Esophagus muscularis mucosa (tissue), 4 donors: ENCODE data around the gene FUT8. TPM values are rescaled to one million over a fixed set of nuclear protein-coding genes. Genes with fewer than 3 reads are reported as not detected.

ENCODE experiments used
- DNase-seq: peaks from one replicate; pipeline ENCODE4 v3.0.0-alpha.2; 2017; ENCODE audit errors: extremely low spot score
- H3K27ac ChIP-seq, 4 donors: fragments of 200-600 bp; sonication (generic); replicated peaks in 1 of 4; 1 replicate in 3 of 4; 2 replicates in 1 of 4; pipeline ENCODE4 v1.5.1; 2016 to 2019; ENCODE audit warnings: mild to moderate bottlenecking in 1 of 4
- H3K27me3 ChIP-seq, 4 donors: fragments of 200-600 bp; sonication (generic); one replicate each; pipeline versions ENCODE4 v1.5.1 to v1.6.0; 2016 to 2019
- H3K36me3 ChIP-seq, 4 donors: fragments of 200-600 bp; sonication (generic); one replicate each; pipeline ENCODE4 v1.5.1; 2016 to 2019
- H3K4me1 ChIP-seq, 4 donors: fragments of 200-600 bp; sonication (generic); one replicate each; pipeline ENCODE4 v1.5.1; 2016 to 2019
- H3K4me3 ChIP-seq, 4 donors: fragments of 200-600 bp; sonication (generic); 1 replicate in 2 of 4; 2 replicates in 2 of 4; pipeline ENCODE4 v1.5.1; 2016 to 2019; ENCODE audit warnings: mild to moderate bottlenecking in 4 of 4, moderate library complexity in 1 of 4
- H3K9me3 ChIP-seq, 4 donors: fragments of 200-600 bp; sonication (generic); 1 replicate in 3 of 4; 2 replicates in 1 of 4; pipeline ENCODE4 v1.5.1; 2016 to 2019
- EP300 ChIP-seq: sonication (generic); formaldehyde crosslinking; IDR thresholded peaks from one replicate; pipeline ENCODE4 v1.6.1; 2017; ENCODE audit warnings: antibody characterized with exemption
- POLR2A ChIP-seq: fragments of 450-650 bp; IDR thresholded peaks from one replicate; pipeline ENCODE4 v1.6.1; 2017; ENCODE audit warnings: antibody characterized with exemption, moderate library complexity, mild to moderate bottlenecking, low read depth
- POLR2AphosphoS5 ChIP-seq, 2 donors: sonication (generic); formaldehyde crosslinking; IDR thresholded peaks; one replicate each; pipeline ENCODE4 v1.6.1; 2017; ENCODE audit warnings: antibody characterized with exemption in 2 of 2
- WGBS: methylation state at CpG from one replicate; pipeline ENCODE4 v1.1.5; 2018; 5-methylcytosine and 5-hydroxymethylcytosine counted together
- intact Hi-C: fragments of 100-400 bp; cut with DNase I; formaldehyde crosslinking; loops from one replicate; pipeline ENCODE4 v1.15.1; 2023
- total RNA-seq, 4 donors: library from RNA; depleted of rRNA; stranded (reverse); fragments of >200 nt; gene quantifications; one replicate each; pipeline versions ENCODE4 v1.1.0 to v1.2.1, GENCODE V29; 2016
- TF ChIP-seq, protein P1 (sequence below), 3 experiments: fragments of 200-600 bp in 2 of 3; fragments of 450-650 bp in 1 of 3; sonication (generic) in 2 of 3; IDR thresholded peaks; one replicate each; pipeline ENCODE4 v1.5.1; 2017 to 2019; ENCODE audit warnings: antibody characterized with exemption in 3 of 3, mild to moderate bottlenecking in 2 of 3, moderate library complexity in 1 of 3

Gene FUT8
- total RNA-seq, 4 donors from 2014 or later: 12.8 to 22.2 (median 20.1) TPM

DNA sequence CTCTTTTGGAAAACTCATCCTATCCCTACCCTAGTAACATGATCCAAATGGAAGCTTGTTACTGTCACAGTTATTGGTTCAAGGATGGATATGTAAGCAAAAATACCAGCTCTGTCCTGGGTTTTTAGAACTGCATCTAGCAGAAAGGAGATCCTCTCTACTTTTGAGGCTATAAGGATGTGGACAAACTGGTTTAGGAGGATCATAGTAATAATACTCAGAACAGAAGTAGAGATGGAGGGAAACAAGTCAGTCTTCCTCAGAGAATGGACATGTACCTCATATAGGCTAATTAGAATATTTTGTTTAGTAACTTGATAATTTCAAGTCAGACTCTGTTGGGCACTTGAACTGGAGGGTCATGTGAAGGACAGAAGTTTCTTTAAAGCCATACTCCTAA, 26.6 kb downstream of the FUT8 start:
- no peaks in the 10 kb centered on the region for H3K9me3 ChIP-seq
- DNase-seq: no peak
- peaks cover 0 to 4% (median 2%) of the 10 kb centered on the region in 4 donors for H3K4me1 ChIP-seq
- H3K4me3 ChIP-seq: no peak overlapping the region
- no peaks in the 10 kb centered on the region for H3K36me3 ChIP-seq
- no peaks in the 10 kb centered on the region for H3K27me3 ChIP-seq
- H3K27ac ChIP-seq: no peak overlapping the region
- intact Hi-C loops: no loop called here
- TF ChIP-seq POLR2A (no peak), EP300 (no peak), POLR2AphosphoS5 (IDR thresholded peaks at IDR 0.05) (no peak)
- TF ChIP-seq, protein P1, sequence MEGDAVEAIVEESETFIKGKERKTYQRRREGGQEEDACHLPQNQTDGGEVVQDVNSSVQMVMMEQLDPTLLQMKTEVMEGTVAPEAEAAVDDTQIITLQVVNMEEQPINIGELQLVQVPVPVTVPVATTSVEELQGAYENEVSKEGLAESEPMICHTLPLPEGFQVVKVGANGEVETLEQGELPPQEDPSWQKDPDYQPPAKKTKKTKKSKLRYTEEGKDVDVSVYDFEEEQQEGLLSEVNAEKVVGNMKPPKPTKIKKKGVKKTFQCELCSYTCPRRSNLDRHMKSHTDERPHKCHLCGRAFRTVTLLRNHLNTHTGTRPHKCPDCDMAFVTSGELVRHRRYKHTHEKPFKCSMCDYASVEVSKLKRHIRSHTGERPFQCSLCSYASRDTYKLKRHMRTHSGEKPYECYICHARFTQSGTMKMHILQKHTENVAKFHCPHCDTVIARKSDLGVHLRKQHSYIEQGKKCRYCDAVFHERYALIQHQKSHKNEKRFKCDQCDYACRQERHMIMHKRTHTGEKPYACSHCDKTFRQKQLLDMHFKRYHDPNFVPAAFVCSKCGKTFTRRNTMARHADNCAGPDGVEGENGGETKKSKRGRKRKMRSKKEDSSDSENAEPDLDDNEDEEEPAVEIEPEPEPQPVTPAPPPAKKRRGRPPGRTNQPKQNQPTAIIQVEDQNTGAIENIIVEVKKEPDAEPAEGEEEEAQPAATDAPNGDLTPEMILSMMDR (IDR thresholded peaks at IDR 0.05): no peak

DNA sequence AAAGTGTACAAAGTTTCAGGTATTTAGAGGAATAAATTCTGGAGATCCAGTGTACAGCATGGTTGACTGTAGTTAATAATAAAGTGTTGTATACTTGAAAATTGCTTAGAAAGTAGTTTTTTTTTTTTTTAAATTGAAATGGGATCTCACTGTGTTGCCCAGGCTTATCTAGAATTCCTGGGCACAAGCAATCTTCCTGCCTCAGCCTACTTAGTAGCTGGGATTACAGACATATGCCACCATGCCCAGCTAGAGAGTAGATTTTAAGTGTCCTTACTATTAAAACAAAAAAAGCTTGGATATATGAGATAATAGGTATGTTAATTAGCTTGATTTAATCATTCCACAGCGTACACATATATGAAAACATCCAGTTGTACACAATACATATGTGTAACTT, 27.7 kb downstream of the FUT8 start:
- Histone ChIP-seq H3K27ac (no peak overlapping the region), H3K4me3 (no peak overlapping the region), H3K36me3 (no peaks in the 10 kb centered on the region), H3K4me1 (no peaks in the 10 kb centered on the region), H3K27me3 (no peaks in the 10 kb centered on the region), H3K9me3 (no peaks in the 10 kb centered on the region)
- TF ChIP-seq POLR2A (no peak), POLR2AphosphoS5 (IDR thresholded peaks at IDR 0.05) (no peak), EP300 (no peak)
- TF ChIP-seq, protein P1 (IDR thresholded peaks at IDR 0.05): no peak
- WGBS: 100% methylated on average over 1 of the region's 1 CpG
- no peak for DNase-seq
- intact Hi-C loops: no loop called here

DNA sequence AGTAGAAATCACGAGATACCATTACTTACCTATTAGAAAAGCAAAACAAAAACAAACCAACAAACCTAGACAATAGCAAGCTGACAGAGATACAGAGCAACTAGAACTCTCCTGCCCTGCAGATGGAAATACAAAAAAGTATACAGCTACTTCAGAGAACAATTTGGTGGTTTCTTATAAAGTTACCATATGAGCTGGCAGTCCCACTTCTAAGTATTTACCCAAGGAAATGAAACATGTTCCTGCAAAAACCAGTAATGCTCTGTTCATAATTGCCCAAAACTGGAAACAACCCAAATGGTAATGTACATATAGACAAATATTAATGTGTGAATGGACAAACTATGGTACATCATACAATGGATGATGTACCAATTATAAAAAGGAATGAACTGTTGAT, 31.7 kb downstream of the FUT8 start:
- H3K36me3 ChIP-seq: no peaks in the 10 kb centered on the region
- no peak for DNase-seq
- intact Hi-C loops: no loop called here
- WGBS: 94% methylated on average over 1 of the region's 1 CpG
- H3K27me3 ChIP-seq: no peaks in the 10 kb centered on the region
- no peak overlapping the region for H3K4me3 ChIP-seq
- H3K9me3 ChIP-seq: no peaks in the 10 kb centered on the region
- no peak overlapping the region for H3K27ac ChIP-seq
- H3K4me1 ChIP-seq: no peaks in the 10 kb centered on the region
- TF ChIP-seq POLR2AphosphoS5 (IDR thresholded peaks at IDR 0.05): no peak
- TF ChIP-seq, protein P1 (IDR thresholded peaks at IDR 0.05): no peak

DNA sequence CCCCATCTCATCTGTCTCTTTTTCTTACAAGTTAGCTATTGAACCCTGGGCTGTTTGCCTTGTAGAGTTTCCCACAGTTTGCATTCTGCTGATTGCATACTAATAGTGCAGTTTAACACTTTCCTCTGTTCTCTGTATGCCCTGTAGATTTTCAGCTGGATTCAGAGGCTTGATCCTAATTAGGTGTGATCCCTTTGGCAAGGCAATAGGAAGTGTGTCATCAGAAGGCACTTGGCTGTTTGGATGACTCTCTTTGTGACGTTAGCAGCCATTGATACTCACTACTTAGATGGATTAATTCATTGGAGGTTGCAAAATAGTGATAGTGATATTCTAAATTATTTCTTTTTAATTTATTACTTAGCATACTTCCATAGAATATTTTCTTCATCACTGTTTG, 33.6 kb downstream of the FUT8 start:
- no peak for DNase-seq
- 59% methylated on average over 1 of the region's 1 CpG for WGBS
- TF ChIP-seq POLR2AphosphoS5 (IDR thresholded peaks at IDR 0.05) (no peak), EP300 (no peak)
- Histone ChIP-seq H3K4me3 (no peak overlapping the region), H3K27ac (no peak overlapping the region), H3K36me3 (no peaks in the 10 kb centered on the region), H3K9me3 (no peaks in the 10 kb centered on the region), H3K4me1 (no peaks in the 10 kb centered on the region), H3K27me3 (no peaks in the 10 kb centered on the region)
- intact Hi-C loops: no loop called here

DNA sequence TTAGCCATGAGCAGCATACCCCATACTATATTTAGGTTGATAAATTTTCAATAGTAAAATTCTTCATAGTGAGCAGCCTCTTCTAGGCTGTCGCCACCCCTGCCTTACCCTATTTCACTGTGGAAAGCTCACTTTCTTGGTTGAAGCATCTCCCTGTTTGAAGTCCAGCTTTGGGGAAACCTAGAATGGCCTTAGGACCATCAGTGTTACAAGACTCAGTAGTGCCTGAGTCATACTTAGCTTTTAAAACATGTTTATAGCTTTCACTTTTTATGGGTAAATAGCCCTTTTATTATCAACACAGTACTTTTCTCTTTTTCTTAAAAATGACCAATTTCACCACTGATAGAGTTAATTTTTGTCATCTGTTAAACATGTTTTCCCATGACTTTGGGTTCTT, 37.1 kb downstream of the FUT8 start:
- Histone ChIP-seq H3K27me3 (no peaks in the 10 kb centered on the region), H3K27ac (no peak overlapping the region), H3K9me3 (no peaks in the 10 kb centered on the region), H3K4me1 (peaks cover 0 to 3% (median 0%) of the 10 kb centered on the region in 4 donors), H3K36me3 (no peaks in the 10 kb centered on the region), H3K4me3 (no peak overlapping the region)
- DNase-seq: no peak
- WGBS: 100% methylated on average over 1 of the region's 1 CpG
- TF ChIP-seq POLR2A: no peak
- TF ChIP-seq EP300: no peak
- TF ChIP-seq, protein P1 (IDR thresholded peaks at IDR 0.05): no peak
- no peak for TF ChIP-seq POLR2AphosphoS5 (IDR thresholded peaks at IDR 0.05)
- intact Hi-C loops: no loop called here
